Choroid plexus epithelial cell (primary cell): Measurements from ENCODE around the gene TUBA1B.

ENCODE experiments used
- DNase-seq: peaks from one replicate; pipeline ENCODE4 v3.0.0-alpha.2; 2010; ENCODE audit warnings: low read depth
- H3K4me3 ChIP-seq: 2 replicates; pipeline ENCODE4 v1.5.1; 2011; ENCODE audit warnings: low read depth, mild to moderate bottlenecking, control low read depth, low read length, moderate library complexity
- CTCF ChIP-seq: conservative IDR thresholded peaks from 2 replicates; pipeline ENCODE4 v1.5.1; 2011; ENCODE audit warnings: low read depth, mild to moderate bottlenecking, control low read depth, inconsistent platforms, low read length, moderate library complexity

Gene TUBA1B

GRCh38 chr12:49089821-49090773, 41.1 kb downstream of the TUBA1B start:
- H3K4me3 ChIP-seq, result peak overlapping the region; percentile 37
- peak; percentile 54 for DNase-seq
- TF ChIP-seq CTCF, result no peak

GRCh38 chr12:49088932-49089330, 42.3 kb downstream of the TUBA1B start:
- DNase-seq, result no peak
- no peak for TF ChIP-seq CTCF

GRCh38 chr12:49088150-49088931, 42.9 kb downstream of the TUBA1B start:
- TF ChIP-seq CTCF, result peak; percentile 93
- H3K4me3 ChIP-seq, result peak overlapping the region; percentile 30
- DNase-seq, result peak; percentile 97

More at GRCh38 chr12:49088932-49089330, 42.3 kb downstream of the TUBA1B start:
- H3K4me3 ChIP-seq, result no peak overlapping the region

- DNase-seq, result peak; percentile 27
- no peak overlapping the region for H3K4me3 ChIP-seq
- TF ChIP-seq CTCF, result no peak
These were observed 45.1 kb downstream of the TUBA1B start for GRCh38 chr12:49086116-49086515.

GRCh38 chr12:49084438-49084837, 46.8 kb downstream of the TUBA1B start:
- TF ChIP-seq CTCF, result no peak
- DNase-seq, result no peak
- no peak overlapping the region for H3K4me3 ChIP-seq

GRCh38 chr12:49079793-49080192, 51.4 kb downstream of the TUBA1B start:
- TF ChIP-seq CTCF, result no peak
- no peak overlapping the region for H3K4me3 ChIP-seq
- no peak for DNase-seq
